ENCODE measurements around the gene POP7. TPM values are rescaled to one million over a fixed set of nuclear protein-coding genes. Genes with fewer than 3 reads are reported as not detected.
A peak's percentile ranks its signal among the peaks of the same experiment; 100 is the strongest.

POP7 gene
- total and polyA plus RNA-seq, 9 donors, result 11.1 to 29.2 (median 22.2) TPM

DNA sequence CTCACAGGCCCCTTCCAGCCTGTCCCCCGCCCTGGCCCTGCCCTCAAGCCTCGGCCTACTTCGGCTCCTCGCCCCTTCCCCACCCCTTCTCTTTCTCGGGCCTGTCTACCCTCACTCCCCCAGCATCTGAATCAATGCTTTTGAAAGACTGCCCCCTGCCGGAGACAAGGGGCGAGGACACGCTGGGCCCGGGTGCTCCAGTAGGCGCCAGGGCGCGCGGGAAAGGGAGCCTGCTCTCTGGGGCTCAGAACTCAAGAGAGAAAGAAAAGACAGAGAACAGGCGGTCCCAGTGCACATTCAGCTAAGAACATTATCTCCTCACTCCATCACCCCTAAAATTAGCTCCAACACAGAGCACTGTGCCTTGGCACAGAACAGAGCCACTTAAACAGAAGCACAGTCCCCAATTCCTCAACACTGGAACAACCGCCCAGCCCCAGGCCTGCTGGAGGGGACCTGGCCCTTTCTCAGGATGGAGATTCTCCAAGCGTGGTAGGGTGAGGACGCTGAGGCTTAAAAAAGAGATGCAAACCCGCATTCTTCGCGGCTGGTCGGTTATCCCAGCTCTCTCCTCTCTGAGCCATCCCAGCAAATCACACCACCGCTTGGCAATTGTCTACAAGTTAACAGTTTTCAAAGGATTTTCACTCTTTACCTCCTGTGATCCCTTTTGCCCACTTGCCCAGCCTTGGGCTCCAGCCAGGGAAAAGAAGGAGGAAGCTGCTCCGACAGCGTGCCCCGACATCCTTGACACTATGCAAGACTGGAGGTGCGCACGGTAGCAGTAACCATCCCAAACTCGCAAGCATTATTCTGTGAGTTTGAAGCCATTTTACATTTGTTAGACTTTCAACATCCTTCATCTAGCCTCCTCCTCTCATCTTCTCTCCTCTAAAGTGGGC is 14.0 kb upstream of the POP7 start:
- no peaks in the 10 kb centered on the region for H3K9me3 ChIP-seq
- no peaks in the 10 kb centered on the region for H3K36me3 ChIP-seq
- DNase-seq, result peak; percentile 79 to 87 (median 85)
- H3K27ac ChIP-seq, result peak overlapping the region in 1 of 2 donors; percentile 34
- peak overlapping the region; percentile 59 for H3K4me3 ChIP-seq
- intact Hi-C loops (cut with DNase I), result loop anchor here (2.0 to 10.0 kb wide), 7 partner anchors 130 to 1105 kb away; partner anchors contain the start of genes LAMTOR4 (in 1 of the 4) and SPACDR (in 1 of the 4)
- H3K4me1 ChIP-seq (ENCODE audit: insufficient read depth), result peaks cover 15% of the 10 kb centered on the region
- TF ChIP-seq EP300 (IDR thresholded peaks at IDR 0.05), result no peak
- TF ChIP-seq POLR2A (IDR thresholded peaks at IDR 0.05), result no peak
- TF ChIP-seq, protein P1, sequence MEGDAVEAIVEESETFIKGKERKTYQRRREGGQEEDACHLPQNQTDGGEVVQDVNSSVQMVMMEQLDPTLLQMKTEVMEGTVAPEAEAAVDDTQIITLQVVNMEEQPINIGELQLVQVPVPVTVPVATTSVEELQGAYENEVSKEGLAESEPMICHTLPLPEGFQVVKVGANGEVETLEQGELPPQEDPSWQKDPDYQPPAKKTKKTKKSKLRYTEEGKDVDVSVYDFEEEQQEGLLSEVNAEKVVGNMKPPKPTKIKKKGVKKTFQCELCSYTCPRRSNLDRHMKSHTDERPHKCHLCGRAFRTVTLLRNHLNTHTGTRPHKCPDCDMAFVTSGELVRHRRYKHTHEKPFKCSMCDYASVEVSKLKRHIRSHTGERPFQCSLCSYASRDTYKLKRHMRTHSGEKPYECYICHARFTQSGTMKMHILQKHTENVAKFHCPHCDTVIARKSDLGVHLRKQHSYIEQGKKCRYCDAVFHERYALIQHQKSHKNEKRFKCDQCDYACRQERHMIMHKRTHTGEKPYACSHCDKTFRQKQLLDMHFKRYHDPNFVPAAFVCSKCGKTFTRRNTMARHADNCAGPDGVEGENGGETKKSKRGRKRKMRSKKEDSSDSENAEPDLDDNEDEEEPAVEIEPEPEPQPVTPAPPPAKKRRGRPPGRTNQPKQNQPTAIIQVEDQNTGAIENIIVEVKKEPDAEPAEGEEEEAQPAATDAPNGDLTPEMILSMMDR (IDR thresholded peaks at IDR 0.05), result peak; percentile 80 to 86 (median 84)
- H3K27me3 ChIP-seq, result no peaks in the 10 kb centered on the region
- WGBS, 3 donors, result 21 to 24% (median 23%) methylated on average over 28 of the region's 28 CpGs

DNA sequence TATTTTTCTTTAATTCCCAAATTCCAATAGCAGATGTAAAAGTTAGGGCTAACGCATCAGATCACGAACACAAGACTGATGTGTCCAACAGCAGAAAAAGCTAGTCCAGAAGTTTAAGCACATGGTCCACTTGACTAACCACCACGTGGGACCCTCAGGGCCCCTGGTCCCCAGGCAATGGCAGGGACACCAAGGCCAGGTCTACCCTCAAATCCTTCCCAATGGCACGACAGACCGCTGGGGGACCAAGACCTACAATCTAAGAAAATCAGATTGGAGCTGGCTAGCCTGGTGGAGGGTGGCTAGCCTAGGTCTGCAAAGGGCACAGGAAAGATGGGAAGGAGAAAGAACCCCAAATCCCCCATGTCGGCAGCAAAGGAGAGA is 13.4 kb upstream of the POP7 start:
- 45 to 46% (median 46%) methylated on average over 6 of the region's 6 CpGs for WGBS, 3 donors
- Histone ChIP-seq H3K27ac (no peak overlapping the region), H3K4me1 (ENCODE audit: insufficient read depth) (peaks cover 15% of the 10 kb centered on the region), H3K36me3 (no peaks in the 10 kb centered on the region), H3K4me3 (peak overlapping the region; percentile 59), H3K9me3 (no peaks in the 10 kb centered on the region), H3K27me3 (no peaks in the 10 kb centered on the region)
- intact Hi-C loops (cut with DNase I), result loop anchor here (2.0 to 10.0 kb wide), 7 partner anchors 130 to 1105 kb away; partner anchors contain the start of genes LAMTOR4 (in 1 of the 4) and SPACDR (in 1 of the 4)
- TF ChIP-seq EP300 (IDR thresholded peaks at IDR 0.05), result no peak
- TF ChIP-seq, protein P1 (IDR thresholded peaks at IDR 0.05), result no peak
- no peak for TF ChIP-seq POLR2A (IDR thresholded peaks at IDR 0.05)
- DNase-seq, result peak in 1 of 5 donors; percentile 30

DNA sequence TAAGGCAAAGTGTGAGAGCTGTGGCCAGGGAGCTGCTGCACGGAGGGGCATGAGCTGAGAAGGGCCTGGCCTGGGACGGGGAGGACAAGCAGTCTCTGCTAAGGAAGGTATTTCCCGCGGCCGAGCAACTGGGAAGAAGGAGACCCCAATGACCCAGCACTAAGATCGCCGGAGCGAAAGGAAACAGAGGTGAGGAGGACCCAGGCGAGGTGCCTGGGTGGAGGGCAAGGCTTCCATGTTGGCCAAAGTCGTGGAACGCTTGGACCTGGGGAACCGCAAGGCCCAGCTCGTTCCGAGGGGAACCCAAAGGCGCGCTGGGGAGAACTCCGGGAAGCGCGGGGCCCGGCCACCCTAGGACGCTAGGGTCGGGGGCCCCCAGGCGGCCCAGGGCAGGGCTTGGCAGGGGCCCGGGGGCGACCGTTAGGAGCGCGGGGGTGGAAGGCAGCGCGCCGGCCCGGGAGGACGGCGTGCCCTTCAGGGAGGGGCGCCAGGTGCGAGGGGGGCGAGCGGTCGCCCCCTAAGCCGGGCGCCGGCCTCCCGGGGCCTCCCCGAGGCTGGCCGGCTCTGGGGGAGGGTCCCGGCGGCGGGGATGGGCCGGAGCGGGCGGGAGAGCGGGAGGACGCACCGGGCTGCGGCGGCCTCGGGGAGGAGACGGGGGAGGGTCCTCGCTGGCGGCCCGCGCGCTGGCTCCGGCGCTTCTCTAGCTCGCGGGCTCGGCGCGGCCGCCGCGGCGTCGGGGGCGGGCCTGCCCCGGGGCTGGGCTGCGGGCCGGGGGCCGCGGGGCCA is 12.4 kb upstream of the POP7 start:
- Histone ChIP-seq H3K27me3 (no peaks in the 10 kb centered on the region), H3K36me3 (no peaks in the 10 kb centered on the region), H3K9me3 (no peaks in the 10 kb centered on the region), H3K4me3 (peak overlapping the region; percentile 59), H3K4me1 (ENCODE audit: insufficient read depth) (peaks cover 15% of the 10 kb centered on the region), H3K27ac (peak overlapping the region; percentile 69 to 93)
- 0 to 1% (median 1%) methylated on average over 19 to 81 of the region's 81 CpGs for WGBS, 3 donors
- TF ChIP-seq POLR2A (IDR thresholded peaks at IDR 0.05), result no peak
- TF ChIP-seq, protein P1 (IDR thresholded peaks at IDR 0.05), result no peak
- intact Hi-C loops (cut with DNase I), result loop anchor here (2.0 to 10.0 kb wide), 7 partner anchors 131 to 1104 kb away; partner anchors contain the start of genes LAMTOR4 (in 1 of the 4) and SPACDR (in 1 of the 4)
- peak; percentile 20 to 66 (median 45) for DNase-seq

DNA sequence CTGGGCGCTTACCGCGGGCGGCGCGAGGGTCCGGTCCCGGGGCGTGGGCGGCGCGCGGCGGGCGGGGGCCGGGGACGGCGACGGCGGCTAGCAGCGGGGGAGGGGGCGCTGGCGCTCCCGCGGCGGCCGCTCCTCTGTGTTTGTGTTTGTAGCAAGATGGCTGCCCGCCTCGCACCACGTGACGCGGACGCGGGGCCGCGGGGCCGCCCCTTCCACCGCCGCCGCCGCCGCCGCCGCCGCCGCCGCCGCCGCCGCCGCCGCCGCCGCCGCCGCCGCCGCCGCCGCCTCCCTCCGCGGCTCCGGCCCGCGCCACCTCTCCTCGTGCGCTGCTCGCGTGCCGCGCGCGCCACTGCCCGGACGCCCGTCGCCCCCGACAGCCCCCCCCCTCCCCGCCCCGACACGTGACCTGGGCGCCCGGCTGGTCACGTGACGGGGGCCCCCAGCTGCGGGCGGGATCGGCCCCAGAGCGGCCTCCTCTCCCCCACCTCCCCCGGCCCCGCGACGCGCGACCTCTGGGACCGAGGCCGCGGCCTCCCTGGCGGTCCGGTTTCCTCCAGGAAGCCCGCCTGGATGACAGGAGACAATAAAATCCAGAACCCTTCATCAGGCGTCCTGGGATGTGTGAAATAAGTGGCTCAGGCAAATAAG is 11.7 kb upstream of the POP7 start, which contains the start of gene GIGYF1:
Gene GIGYF1, minus strand, starts transcription at position 153 of the 648 bp plus-strand sequence. CDS start 6,012 bp downstream, outside the sequence.
- 0 to 2% (median 1%) methylated on average over 8 to 68 of the region's 102 CpGs for WGBS, 3 donors
- no peak for TF ChIP-seq POLR2A (IDR thresholded peaks at IDR 0.05)
- no peak for TF ChIP-seq EP300 (IDR thresholded peaks at IDR 0.05)
- TF ChIP-seq, protein P1 (IDR thresholded peaks at IDR 0.05), result no peak
- intact Hi-C loops (cut with DNase I), result loop anchor here (5.0 to 10.0 kb wide), 6 partner anchors 132 to 1103 kb away; partner anchors contain the start of genes LAMTOR4 (in 1 of the 4) and SPACDR (in 1 of the 4)
- Histone ChIP-seq H3K9me3 (no peaks in the 10 kb centered on the region), H3K36me3 (no peaks in the 10 kb centered on the region), H3K4me3 (peak within 1 kb of the TSS; percentile 59), H3K4me1 (ENCODE audit: insufficient read depth) (peaks cover 15% of the 10 kb centered on the region), H3K27me3 (no peaks in the 10 kb centered on the region), H3K27ac (peak within 1 kb of the TSS; percentile 69 to 93)
- peak; percentile 73 to 86 (median 81) for DNase-seq
